ENCODE results near the gene PPP2R2B. TPM values are rescaled to one million over a fixed set of nuclear protein-coding genes. Genes with fewer than 3 reads are reported as not detected.

Gene PPP2R2B
- total RNA-seq, 1 experiment from 2014 or later, result not detected

- no TSS peak for BruUV-seq (replicated peaks)
These were observed 42.2 kb downstream of the PPP2R2B start for GRCh38 chr5:146836226-146836842.

More at GRCh38 chr5:146836226-146836842, 42.2 kb downstream of the PPP2R2B start:
- no peaks in the 10 kb centered on the region for H3K9me2 ChIP-seq (ENCODE audit: insufficient read depth)
- ChIA-PET POLR2A (no interaction called here), CTCF (no interaction called here), RAD21 (ENCODE audit: low non-redundant PET in 1 of 2, low total read pairs in 2 of 2, uncharacterized antibody in 2 of 2, unreplicated experiment in 2 of 2) (no interaction called here)
- no peaks in the 10 kb centered on the region for H3K79me2 ChIP-seq (ENCODE audit: insufficient read depth, low read length)
- intact Hi-C loops (cut with micrococcal nuclease), result no loop called here
- no peak overlapping the region for H3K9ac ChIP-seq (ENCODE audit: low read length)
- H3K4me1 ChIP-seq (ENCODE audit: control insufficient read depth in 1 of 2, insufficient read depth in 2 of 2, low read length in 2 of 2), result no peaks in the 10 kb centered on the region
- H4K20me1 ChIP-seq (ENCODE audit: insufficient read depth), result no peaks in the 10 kb centered on the region
- no peak for ATAC-seq
- H3K27me3 ChIP-seq (ENCODE audit: insufficient read depth, low read length), result peaks cover 16% of the 10 kb centered on the region; the same call in 1 of the 2 replicates
- H3K4me3 ChIP-seq (replicated peaks in 1 of 2; ENCODE audit: low read depth in 1 of 2, low read length in 2 of 2), result no peak overlapping the region
- H3K9me3 ChIP-seq (ENCODE audit: control insufficient read depth in 1 of 2, insufficient read depth in 1 of 2, low read depth in 1 of 2, low read length in 2 of 2), result no peaks in the 10 kb centered on the region
- H3K4me2 ChIP-seq (ENCODE audit: low read length), result no peak overlapping the region
- H3K27ac ChIP-seq (ENCODE audit: low read depth, low read length), result no peak overlapping the region
- no peaks in the 10 kb centered on the region for H3K36me3 ChIP-seq (ENCODE audit: control insufficient read depth in 1 of 2, insufficient read depth in 2 of 2, low read length in 2 of 2)
- no peak overlapping the region for H2AFZ ChIP-seq (ENCODE audit: low read depth, low read length, poor library complexity, severe bottlenecking)
- DNase-seq (ENCODE audit: low read depth, low spot score), result no peak
- TF ChIP-seq ATF3 (IDR thresholded peaks at IDR 0.05), result no peak
- TF ChIP-seq EGR1 (IDR thresholded peaks at IDR 0.05; ENCODE audit: low read depth), result no peak
- TF ChIP-seq ZNF274 (IDR thresholded peaks at IDR 0.05; ENCODE audit: low read depth, low read length), result no peak
- TF ChIP-seq POLR2A (IDR thresholded peaks at IDR 0.05; ENCODE audit: borderline replicate concordance, extremely low read depth, insufficient read depth, insufficient read length), result no peak
- no peak for TF ChIP-seq CTCF (IDR thresholded peaks at IDR 0.05 in 2 of 3, conservative IDR thresholded peaks at IDR 0.05 in 1 of 3; ENCODE audit: borderline replicate concordance in 1 of 3, insufficient read depth in 1 of 3, low read depth in 2 of 3, low read length in 2 of 3)
- TF ChIP-seq ELF1 (IDR thresholded peaks at IDR 0.05; ENCODE audit: borderline replicate concordance, low read depth), result no peak
- TF ChIP-seq JUND (IDR thresholded peaks at IDR 0.05), result no peak
- TF ChIP-seq RAD21 (IDR thresholded peaks at IDR 0.05; ENCODE audit: low read depth), result no peak
- no peak for TF ChIP-seq CBX3 (IDR thresholded peaks at IDR 0.05; ENCODE audit: low read depth)
- no peak for TF ChIP-seq EZH2phosphoT487 (IDR thresholded peaks at IDR 0.05; ENCODE audit: borderline replicate concordance)
- no peak for TF ChIP-seq SP1 (IDR thresholded peaks at IDR 0.05; ENCODE audit: low read depth)
- TF ChIP-seq POLR2AphosphoS5 (IDR thresholded peaks at IDR 0.05; ENCODE audit: low read depth, low read length), result no peak
- no peak for TF ChIP-seq TCF7L2 (IDR thresholded peaks at IDR 0.05; ENCODE audit: borderline replicate concordance, extremely low read depth, insufficient read depth, insufficient read length)
- no peak for TF ChIP-seq REST (IDR thresholded peaks at IDR 0.05; ENCODE audit: low read depth)
- TF ChIP-seq ZBTB33 (IDR thresholded peaks at IDR 0.05; ENCODE audit: extremely low read depth, insufficient replicate concordance, low read length), result no peak
- no peak for TF ChIP-seq YY1 (IDR thresholded peaks at IDR 0.05; ENCODE audit: extremely low read depth, insufficient replicate concordance, low read depth, low read length)
- TF ChIP-seq CEBPB (IDR thresholded peaks at IDR 0.05; ENCODE audit: low read depth), result no peak
- TF ChIP-seq MAX (IDR thresholded peaks at IDR 0.05), result no peak
- no peak for TF ChIP-seq FOSL1 (IDR thresholded peaks at IDR 0.05; ENCODE audit: low read depth)
